BJ (cell line): ENCODE measurements around the gene MAPK1. TPM values are rescaled to one million over a fixed set of nuclear protein-coding genes. Genes with fewer than 3 reads are reported as not detected.
"Not testable (repeated sequence)": the region's sequence is repeated elsewhere in the genome, so short reads cannot be mapped to it uniquely, and the experiment has no call there.

Source experiments
- CTCF ChIA-PET: fragments of 350-600 bp; formaldehyde crosslinking; extraction: SDS; loops from one replicate; lab custom pipeline; 2021; ENCODE audit warnings: antibody characterized with exemption, inconsistent platforms; lab: Yijun Ruan, JAX
- POLR2A ChIA-PET: fragments of 300-600 bp; sonication (Branson Sonifier 250); formaldehyde crosslinking; extraction: SDS; loops from one replicate; lab custom pipeline; 2021; ENCODE audit warnings: antibody characterized with exemption; lab: Charles Lee
- DNase-seq: peaks from one replicate; pipeline ENCODE4 v3.0.0-alpha.2; 2011; ENCODE audit warnings: low read depth
- H3K27me3 ChIP-seq: 2 replicates; pipeline ENCODE4 v1.6.0; 2011; ENCODE audit warnings: low read length; ENCODE audit not compliant: control insufficient read depth, insufficient read depth
- H3K36me3 ChIP-seq: 2 replicates; pipeline ENCODE4 v1.5.1; 2011; ENCODE audit warnings: low read length; ENCODE audit not compliant: control insufficient read depth, insufficient read depth
- H3K4me3 ChIP-seq: 2 replicates; pipeline ENCODE4 v1.5.1; 2011; ENCODE audit warnings: low read depth, mild to moderate bottlenecking, control low read depth, low read length
- CTCF ChIP-seq: IDR thresholded peaks from 2 replicates; pipeline ENCODE4 v1.5.1; 2011; ENCODE audit warnings: low read depth, mild to moderate bottlenecking, control low read depth, inconsistent platforms, low read length, moderate library complexity; ENCODE audit not compliant: insufficient read depth
- polyA plus RNA-seq: library from polyadenylated mRNA; depleted of rRNA; stranded (reverse); fragments of >200 nt; gene quantifications from 2 replicates; pipeline ENCODE4 v1.2.3, GENCODE V29; 2011

MAPK1 gene
- polyA plus RNA-seq, 1 experiment, result 119 TPM

DNA sequence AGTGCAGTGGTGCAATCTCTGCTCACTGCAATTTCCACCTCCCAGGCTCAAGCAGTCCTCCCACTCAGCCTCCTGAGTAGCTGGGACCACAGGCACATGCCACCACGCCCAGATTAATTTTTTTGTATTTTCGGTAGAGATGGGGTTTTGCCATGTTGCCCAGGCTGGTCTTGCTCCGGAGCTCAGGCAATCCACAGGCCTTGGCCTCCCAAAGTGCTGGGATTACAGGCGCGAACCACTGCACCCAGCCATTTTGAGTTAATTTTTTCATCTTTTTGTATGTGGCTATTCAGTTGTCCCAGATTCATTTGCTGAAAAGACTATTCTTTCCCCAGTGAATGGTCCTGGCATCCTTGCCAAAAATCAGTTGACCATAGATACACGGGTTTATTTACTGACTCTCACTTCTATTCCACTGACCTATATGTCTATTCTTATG, 63.6 kb downstream of the MAPK1 start:
- no peaks in the 10 kb centered on the region for H3K27me3 ChIP-seq
- no peak for TF ChIP-seq CTCF
- CTCF ChIA-PET, result no interaction called here
- H3K4me3 ChIP-seq, result no peak overlapping the region
- no peak for DNase-seq
- peaks cover 7% of the 10 kb centered on the region for H3K36me3 ChIP-seq
- POLR2A ChIA-PET, result no interaction called here

DNA sequence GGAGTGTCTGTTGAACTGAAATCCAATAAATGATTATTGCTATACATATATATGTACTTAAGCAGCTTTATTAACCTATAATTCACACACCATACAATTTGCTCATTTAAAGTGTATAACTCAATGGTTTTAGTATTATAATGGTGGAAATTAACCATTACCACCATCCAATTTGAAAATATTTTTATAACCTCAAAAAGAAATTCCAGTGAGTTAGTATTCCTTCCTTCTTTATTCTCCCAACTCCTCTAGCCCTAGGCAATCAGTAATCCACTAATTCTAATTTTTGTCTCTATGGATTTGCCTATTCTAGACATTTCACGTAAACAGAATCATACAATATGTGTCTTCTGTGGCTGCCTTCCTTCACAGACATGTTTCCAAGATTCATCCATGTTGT, 64.8 kb downstream of the MAPK1 start:
- no peaks in the 10 kb centered on the region for H3K27me3 ChIP-seq
- ChIA-PET POLR2A (no interaction called here), CTCF (interaction anchor here (0.9 kb wide), 1 partner anchor 136 kb away, joined by 4 read pairs; no protein-coding TSS in a partner anchor)
- no peak for TF ChIP-seq CTCF
- H3K4me3 ChIP-seq, result no peak overlapping the region
- peaks cover 12% of the 10 kb centered on the region for H3K36me3 ChIP-seq
- no peak for DNase-seq

GRCh38 chr22:21802056-21802455, 65.4 kb downstream of the MAPK1 start:
- TF ChIP-seq CTCF, result no peak
- DNase-seq, result no peak
- Histone ChIP-seq H3K36me3 (peaks cover 12% of the 10 kb centered on the region), H3K4me3 (no peak overlapping the region), H3K27me3 (no peaks in the 10 kb centered on the region)
- ChIA-PET POLR2A (no interaction called here), CTCF (interaction anchor here (0.9 to 1.2 kb wide), 2 partner anchors 13 to 136 kb away, joined by 3 to 4 read pairs; no protein-coding TSS in a partner anchor)

DNA sequence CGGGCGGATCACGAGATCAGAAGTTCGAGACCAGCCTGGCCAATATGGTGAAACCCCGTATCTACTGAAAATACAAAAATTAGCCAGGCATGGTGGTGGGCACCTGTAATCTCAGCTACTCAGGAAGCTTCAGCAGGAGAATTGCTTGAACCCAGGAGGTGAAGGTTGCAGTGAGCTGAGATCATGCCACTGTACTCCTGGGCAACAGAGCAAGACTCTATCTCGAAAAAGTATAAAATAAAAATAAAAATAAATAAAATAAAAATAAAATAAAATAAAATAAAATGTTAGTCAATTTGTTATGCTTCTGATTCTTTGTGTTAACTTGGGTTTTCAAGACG, 66.2 kb downstream of the MAPK1 start:
- CTCF ChIA-PET, result interaction anchor here (0.7 to 1.2 kb wide), 2 partner anchors 12 to 29 kb away, joined by 3 to 4 read pairs; no protein-coding TSS in a partner anchor
- DNase-seq, POLR2A ChIA-PET, H3K4me3 ChIP-seq, H3K27me3 ChIP-seq: not testable (repeated sequence)
- H3K36me3 ChIP-seq, result peaks cover 12% of the 10 kb centered on the region

DNA sequence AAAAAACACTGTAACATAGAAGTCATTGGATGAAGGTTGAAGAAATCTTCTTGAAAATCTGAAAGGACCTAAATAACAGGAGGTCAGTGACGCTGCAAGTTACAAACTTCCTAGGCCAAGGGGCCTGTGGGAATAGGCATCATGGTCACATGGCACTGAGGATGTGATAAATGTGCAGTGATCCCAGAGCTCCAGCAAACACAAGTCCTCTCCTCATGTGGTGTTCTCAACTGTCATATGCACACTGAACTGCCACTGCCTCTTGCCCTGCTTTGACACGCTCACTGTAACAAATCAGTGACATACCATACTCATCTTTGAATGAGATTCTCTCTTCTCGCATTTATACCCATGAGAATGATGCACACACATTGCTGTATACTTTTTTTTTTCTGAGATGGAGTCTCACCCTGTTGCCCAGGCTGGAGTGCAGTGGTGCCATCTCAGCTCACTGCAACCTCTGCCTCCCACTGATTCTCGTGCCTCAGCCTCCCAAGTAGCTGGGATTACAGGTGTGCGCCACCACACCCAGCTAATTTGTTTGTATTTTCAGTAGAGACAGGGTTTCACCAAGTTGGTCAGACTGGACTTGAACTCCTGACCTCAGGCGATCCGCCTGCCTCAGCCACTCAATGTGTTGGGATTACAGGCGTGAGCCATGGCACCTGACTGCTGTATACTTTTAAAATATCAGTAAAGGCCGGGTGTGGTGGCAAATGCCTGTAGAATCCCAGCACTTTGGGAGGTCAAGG, 66.7 kb downstream of the MAPK1 start:
- CTCF ChIA-PET, result interaction anchor here (0.7 to 1.2 kb wide), 2 partner anchors 12 to 28 kb away, joined by 3 to 4 read pairs; no protein-coding TSS in a partner anchor
- no peak for TF ChIP-seq CTCF
- H3K4me3 ChIP-seq, result no peak overlapping the region
- DNase-seq, result no peak
- H3K27me3 ChIP-seq, result no peaks in the 10 kb centered on the region
- peaks cover 12% of the 10 kb centered on the region for H3K36me3 ChIP-seq
- POLR2A ChIA-PET, result no interaction called here
